ENCODE data around the gene EXD3.
"Not testable (repeated sequence)": the region's sequence is repeated elsewhere in the genome, so short reads cannot be mapped to it uniquely, and the experiment has no call there.

EXD3 gene

GRCh38 chr9:137387891-137388560 is 34.9 kb downstream of the EXD3 start:
- TF ChIP-seq CTCF (IDR thresholded peaks at IDR 0.05) = no peak
- peaks cover 3% of the 10 kb centered on the region for H3K27me3 Mint-ChIP-seq (ENCODE audit: low read depth, poor library complexity)
- H3K27ac Mint-ChIP-seq = no peak overlapping the region
- H3K4me3 Mint-ChIP-seq = no peak overlapping the region
- H3K36me3 Mint-ChIP-seq (ENCODE audit: low read depth) = peaks cover 5% of the 10 kb centered on the region
- DNase-seq = no peak
- H3K4me1 Mint-ChIP-seq = peaks cover 36% of the 10 kb centered on the region
- no peaks in the 10 kb centered on the region for H3K9me3 Mint-ChIP-seq

GRCh38 chr9:137387114-137387890 is 35.7 kb downstream of the EXD3 start:
- H3K27ac Mint-ChIP-seq = no peak overlapping the region
- TF ChIP-seq CTCF (IDR thresholded peaks at IDR 0.05) = no peak
- H3K36me3 Mint-ChIP-seq (ENCODE audit: low read depth) = peaks cover 5% of the 10 kb centered on the region
- no peak overlapping the region for H3K4me3 Mint-ChIP-seq
- no peak for DNase-seq
- H3K9me3 Mint-ChIP-seq = no peaks in the 10 kb centered on the region
- peaks cover 39% of the 10 kb centered on the region for H3K4me1 Mint-ChIP-seq
- peaks cover 3% of the 10 kb centered on the region for H3K27me3 Mint-ChIP-seq (ENCODE audit: low read depth, poor library complexity)

GRCh38 chr9:137386507-137387113 is 36.4 kb downstream of the EXD3 start:
- not testable (repeated sequence) for H3K36me3 Mint-ChIP-seq (ENCODE audit: low read depth); H3K27me3 Mint-ChIP-seq (ENCODE audit: low read depth, poor library complexity); H3K27ac Mint-ChIP-seq; DNase-seq; H3K4me3 Mint-ChIP-seq; H3K9me3 Mint-ChIP-seq
- H3K4me1 Mint-ChIP-seq = peaks cover 41% of the 10 kb centered on the region

- Mint-ChIP-seq H3K9me3 (no peaks in the 10 kb centered on the region), H3K4me3 (no peak overlapping the region), H3K27ac (no peak overlapping the region), H3K4me1 (peaks cover 37% of the 10 kb centered on the region), H3K36me3 (ENCODE audit: low read depth) (peaks cover 5% of the 10 kb centered on the region), H3K27me3 (ENCODE audit: low read depth, poor library complexity) (no peaks in the 10 kb centered on the region)
- no peak for TF ChIP-seq CTCF (IDR thresholded peaks at IDR 0.05)
- no peak for DNase-seq
These were observed 37.8 kb downstream of the EXD3 start for GRCh38 chr9:137385061-137385655.

- peaks cover 31% of the 10 kb centered on the region for H3K4me1 Mint-ChIP-seq
- DNase-seq = no peak
- peak overlapping the region; percentile 78 for H3K27ac Mint-ChIP-seq
- TF ChIP-seq CTCF (IDR thresholded peaks at IDR 0.05) = no peak
- no peaks in the 10 kb centered on the region for H3K27me3 Mint-ChIP-seq (ENCODE audit: low read depth, poor library complexity)
- H3K9me3 Mint-ChIP-seq = peaks cover 4% of the 10 kb centered on the region
- peaks cover 4% of the 10 kb centered on the region for H3K36me3 Mint-ChIP-seq (ENCODE audit: low read depth)
- H3K4me3 Mint-ChIP-seq = no peak overlapping the region
These were observed 38.9 kb downstream of the EXD3 start for GRCh38 chr9:137383784-137384756.
